ENCODE measurements around the gene GNG13.

Gene GNG13

DNA sequence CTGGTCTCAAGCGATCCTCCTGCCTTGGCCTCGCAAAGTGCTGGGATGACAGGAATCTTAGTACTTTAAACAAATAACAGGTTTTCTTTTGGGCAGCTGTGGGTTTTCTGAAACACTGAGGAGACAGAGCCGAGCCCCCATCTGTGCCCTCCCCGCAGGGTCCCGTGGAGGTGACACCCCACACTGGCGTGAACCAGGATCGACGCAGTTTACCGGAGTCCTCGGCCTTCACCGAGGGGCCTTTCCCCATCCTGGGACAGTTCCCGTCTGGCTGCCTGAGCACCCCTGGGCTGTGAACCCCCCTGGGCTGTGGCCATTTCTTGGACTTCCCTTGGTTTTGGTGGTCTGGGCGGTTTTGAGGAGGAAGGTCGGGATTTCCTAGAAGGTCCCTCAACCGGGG is 15.3 kb upstream of the GNG13 start:
- in situ Hi-C loops (cut with MboI; ENCODE audit: low sequenced_read_pairs): no loop called here

DNA sequence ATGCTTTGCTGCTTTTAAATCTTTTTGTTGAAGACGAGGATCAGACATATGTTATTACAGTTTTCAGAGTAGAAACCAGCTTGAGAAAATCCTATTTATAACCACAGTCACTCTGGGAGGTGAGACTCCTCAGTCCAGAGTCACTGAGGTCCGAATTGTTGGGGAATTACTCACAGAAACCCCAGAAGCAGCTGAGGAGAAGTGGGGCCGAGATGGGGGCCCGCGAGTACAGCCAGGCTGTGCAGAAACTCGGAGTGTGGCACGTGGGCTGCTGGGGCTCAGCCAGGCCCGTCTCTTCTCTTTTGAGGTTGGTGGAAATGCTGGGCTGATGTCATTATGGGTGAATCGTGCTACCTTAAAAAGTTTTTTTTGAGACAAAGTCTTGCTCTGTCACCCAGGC is 14.4 kb upstream of the GNG13 start:
- in situ Hi-C loops (cut with MboI; ENCODE audit: low sequenced_read_pairs): no loop called here

DNA sequence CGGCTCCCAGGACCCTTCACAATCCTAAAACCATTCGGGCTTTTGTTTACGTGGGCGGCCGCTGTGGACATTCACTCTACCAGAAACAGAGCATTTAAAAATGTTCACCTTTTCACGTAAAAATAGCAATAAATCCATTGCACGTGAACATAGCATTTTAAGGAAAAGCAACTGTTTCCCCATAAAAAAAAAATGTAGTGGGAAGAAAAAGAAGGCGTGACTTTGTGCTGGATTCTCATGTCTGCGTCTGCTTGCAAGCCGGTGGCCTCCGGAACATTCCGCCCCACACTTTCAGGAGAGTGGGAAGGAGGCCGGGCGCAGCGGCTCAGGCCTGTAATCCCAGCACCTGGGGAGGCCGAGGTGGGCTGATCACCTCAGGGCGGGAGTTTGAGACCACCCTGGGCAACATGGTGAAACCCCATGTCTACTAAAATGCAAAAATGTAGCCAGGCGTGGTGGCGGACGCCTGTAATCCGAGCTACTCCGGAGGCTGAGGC is 13.4 kb upstream of the GNG13 start:
- in situ Hi-C loops (cut with MboI; ENCODE audit: low sequenced_read_pairs): no loop called here

DNA sequence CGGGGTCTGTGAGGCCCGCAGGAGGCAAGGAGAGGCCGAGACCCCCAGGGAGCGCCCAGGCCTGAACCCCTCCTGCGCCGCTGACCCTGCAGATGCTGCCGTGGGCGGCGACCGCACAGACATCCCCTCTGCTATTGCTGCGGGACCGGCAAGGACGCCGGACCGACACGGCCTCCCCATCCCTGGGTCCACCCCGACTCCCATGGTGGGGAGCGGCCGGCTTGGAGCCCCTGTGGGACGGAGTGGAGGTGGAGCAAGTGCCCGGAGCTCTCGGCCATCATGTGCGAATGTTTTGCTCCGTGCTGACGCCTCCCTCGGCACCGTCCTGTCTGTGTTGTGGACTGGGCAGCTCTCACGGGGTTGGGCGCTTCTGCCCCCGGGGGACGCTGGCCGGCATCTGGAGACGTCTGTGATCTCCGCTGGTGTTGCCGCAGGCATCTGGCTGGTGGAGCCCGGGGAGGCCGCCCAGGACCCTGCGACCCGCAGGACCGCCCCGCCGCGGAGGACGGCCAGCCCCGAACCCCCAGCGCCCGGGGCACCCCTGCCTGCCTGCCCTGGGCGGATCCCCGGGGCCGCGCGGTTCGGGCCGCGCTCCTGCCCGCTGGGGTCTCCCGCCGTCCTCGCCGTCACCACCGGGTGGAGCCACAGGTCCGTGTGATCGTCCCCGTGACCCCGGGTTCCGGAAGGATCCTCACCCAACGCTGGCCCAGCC is 12.8 kb upstream of the GNG13 start:
- in situ Hi-C loops (cut with MboI; ENCODE audit: low sequenced_read_pairs): no loop called here

DNA sequence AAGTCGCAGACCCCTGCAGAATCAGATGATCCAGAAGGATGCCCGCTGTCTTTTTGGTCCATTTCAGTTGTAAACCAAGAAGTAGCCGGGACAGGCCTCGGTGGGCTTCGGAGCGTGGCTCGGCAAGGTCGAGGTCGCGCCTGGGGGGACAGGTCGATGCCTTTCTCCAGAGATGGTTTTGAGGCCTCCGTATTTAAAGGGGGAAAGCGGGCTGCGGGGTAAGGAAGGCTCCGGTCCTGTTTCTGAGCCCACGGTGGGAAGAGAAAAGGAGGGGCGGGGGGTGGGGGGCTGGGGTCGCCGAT is 7.5 kb upstream of the GNG13 start:
- in situ Hi-C loops (cut with MboI; ENCODE audit: low sequenced_read_pairs): no loop called here

DNA sequence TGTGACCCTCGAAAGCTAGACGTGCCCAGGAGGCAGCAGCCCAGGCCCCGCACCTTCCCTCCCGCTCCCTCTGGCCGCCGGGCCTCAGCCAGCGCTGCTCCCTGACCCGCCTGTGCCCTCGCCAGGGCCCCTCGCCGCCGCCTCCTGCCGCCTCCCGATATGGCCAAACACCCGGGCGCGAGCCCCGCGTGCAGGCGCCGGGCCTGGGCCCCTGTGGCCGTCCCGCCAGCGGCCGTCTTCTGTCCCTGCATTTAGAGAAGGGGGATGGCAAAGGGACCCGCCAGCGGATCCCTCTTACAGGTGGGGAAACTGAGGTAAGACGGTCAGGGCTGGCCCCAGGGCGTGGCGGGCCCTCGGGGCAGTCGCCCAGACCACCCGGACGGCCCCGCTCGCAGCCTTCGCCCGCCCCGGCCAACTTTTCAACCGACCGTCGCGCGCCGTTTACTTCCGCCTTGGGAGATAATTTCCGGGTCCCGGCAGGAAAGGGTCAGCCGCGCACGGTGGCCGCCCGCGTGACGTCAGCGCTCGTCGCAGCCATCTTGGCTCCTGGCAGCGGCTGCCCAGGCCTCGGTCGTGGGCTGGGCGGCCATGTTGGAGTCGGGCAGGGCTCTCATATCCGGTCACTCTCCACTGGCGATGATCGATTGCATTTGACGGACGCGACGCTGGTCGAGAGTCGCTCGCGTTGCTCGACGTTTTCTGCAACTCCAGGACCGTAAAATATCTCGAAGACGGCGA is 7.0 kb upstream of the GNG13 start:
- in situ Hi-C loops (cut with MboI; ENCODE audit: low sequenced_read_pairs): no loop called here

DNA sequence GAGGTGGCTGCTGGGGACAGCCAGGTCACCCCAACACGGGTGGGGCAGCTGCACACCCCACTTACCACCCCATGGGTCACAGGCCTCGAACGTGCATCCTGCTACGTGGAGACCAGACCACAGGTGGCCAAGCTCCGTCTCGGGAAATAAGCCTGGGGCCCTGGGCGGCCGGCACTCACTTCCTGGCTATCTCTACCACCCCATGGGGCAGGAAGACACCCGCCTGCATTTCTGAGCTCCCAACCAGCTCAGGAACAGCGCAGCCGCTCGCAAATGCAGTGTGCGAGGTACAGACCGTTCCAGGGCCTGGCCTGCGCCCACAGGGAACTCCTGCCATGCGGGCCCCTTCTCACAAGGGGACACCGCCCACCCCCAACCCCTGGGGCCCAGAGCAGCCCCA is 4.9 kb upstream of the GNG13 start:
- in situ Hi-C loops (cut with MboI; ENCODE audit: low sequenced_read_pairs): no loop called here

DNA sequence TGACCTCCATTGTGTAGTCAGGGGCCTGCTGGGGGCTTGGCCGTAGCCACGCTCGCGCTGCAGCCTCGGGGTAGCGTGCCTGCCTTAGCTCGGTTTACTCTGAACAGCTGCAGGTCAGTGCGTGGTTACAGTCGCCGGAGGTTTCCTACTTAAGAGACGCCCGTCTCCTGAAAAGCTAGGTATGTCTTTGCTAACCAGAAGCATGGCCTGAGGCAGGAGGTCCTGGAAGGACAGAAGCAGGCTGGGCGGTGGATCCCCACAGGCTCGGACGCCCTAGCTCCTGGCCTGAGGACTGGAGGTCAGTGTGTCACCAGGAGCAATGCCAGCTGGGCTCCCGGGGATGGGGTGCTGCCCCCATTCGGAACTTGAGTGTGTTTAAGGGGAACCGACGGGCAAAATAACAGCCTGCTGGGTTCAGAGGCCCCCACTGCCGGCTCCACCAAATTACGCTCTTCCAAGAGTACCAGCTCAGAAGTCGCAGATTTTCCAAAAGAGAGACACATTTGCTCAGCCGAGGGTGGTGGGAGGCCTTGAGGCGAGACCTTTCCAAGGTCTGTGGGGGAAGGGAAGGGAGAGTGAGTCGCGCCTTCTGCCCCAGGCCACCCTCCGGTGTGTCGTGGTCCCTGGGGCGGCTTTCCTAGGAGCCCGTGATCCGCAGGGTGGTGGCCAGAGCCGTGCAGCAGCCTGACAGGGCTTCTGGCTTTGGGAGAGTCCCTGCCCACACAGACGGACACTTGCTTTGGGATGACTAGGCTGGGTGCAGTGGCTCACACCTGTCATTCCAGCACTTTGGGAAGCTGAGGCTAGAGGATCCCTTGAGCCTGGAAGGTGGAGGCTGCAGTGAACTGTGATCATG is 3.9 kb upstream of the GNG13 start:
- in situ Hi-C loops (cut with MboI; ENCODE audit: low sequenced_read_pairs): no loop called here

DNA sequence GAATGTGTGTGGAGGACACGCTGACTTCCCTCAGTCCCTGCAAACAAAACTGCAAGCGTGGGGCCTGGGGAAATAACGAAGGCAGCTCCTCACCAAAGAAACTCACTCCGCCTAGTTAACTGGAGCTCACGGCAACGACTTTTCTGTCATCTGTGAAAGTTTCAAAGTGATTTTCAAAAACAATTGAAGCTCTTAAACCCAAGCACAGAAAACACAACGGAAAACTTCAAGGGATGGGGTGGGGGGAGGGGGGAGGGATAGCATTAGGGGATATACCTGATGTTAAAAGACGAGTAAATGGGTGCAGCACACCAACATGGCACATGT is 3.2 kb upstream of the GNG13 start:
- in situ Hi-C loops (cut with MboI; ENCODE audit: low sequenced_read_pairs): no loop called here

DNA sequence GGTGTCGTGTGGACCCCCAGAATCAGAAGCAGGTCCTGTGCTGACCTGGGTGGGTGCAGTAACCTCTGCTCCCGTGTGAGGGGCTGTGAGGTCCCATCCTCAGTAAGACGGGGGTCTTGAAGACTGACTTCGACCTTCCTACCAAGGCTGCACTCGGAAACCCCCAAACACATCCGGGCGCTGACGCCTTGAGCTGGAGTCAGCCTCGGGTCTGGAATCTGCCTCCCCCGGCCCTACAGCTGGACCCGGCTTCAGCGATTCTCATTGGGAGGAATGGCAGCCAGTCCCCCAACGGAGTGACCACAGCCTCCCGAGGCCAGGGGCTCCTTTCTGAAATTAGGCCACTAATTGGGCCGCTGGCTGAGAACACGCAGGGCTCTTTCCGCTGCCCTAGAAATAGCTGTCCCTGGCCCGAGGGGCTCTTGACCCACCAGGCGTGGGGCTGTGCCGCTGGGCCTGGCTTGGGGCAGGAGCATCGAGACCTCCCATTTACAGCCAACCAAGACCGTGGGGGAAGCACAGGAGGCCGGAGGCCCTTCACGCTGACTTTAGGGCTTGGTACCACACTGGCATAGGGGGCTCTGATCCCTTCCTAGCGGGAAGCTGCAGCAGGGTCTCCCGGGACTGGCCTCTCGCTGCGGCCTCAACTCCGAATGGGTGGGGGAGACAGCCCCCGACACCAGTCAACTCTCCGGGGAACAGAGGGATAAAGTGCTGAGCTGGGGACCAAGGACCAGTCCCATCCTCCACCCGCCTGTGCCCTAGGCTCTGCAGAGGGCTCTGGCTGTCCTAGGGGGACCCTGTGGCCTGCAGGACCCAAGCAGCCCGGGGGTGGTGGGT is 2.6 kb upstream of the GNG13 start:
- in situ Hi-C loops (cut with MboI; ENCODE audit: low sequenced_read_pairs): no loop called here

DNA sequence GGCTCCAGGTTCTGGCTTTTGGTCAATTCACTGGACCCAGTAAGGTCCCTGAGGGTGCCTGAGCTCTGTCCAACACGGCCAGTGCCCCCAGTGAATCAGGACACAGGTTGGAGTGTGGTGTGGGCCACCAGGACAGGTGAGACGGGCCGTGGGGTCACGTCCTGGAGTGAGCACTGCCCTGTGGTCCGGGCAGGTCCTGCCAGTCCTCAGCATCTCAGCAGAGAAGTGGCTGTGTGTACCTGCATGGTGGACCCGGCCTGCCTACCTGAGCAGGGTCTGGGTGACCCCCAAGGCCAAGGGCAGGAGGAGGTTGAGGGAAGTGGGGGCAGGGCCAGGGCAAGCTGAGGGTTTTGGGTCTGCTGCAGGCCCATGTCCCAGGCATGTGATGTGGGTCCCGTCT is 1.9 kb upstream of the GNG13 start:
- in situ Hi-C loops (cut with MboI; ENCODE audit: low sequenced_read_pairs): no loop called here

DNA sequence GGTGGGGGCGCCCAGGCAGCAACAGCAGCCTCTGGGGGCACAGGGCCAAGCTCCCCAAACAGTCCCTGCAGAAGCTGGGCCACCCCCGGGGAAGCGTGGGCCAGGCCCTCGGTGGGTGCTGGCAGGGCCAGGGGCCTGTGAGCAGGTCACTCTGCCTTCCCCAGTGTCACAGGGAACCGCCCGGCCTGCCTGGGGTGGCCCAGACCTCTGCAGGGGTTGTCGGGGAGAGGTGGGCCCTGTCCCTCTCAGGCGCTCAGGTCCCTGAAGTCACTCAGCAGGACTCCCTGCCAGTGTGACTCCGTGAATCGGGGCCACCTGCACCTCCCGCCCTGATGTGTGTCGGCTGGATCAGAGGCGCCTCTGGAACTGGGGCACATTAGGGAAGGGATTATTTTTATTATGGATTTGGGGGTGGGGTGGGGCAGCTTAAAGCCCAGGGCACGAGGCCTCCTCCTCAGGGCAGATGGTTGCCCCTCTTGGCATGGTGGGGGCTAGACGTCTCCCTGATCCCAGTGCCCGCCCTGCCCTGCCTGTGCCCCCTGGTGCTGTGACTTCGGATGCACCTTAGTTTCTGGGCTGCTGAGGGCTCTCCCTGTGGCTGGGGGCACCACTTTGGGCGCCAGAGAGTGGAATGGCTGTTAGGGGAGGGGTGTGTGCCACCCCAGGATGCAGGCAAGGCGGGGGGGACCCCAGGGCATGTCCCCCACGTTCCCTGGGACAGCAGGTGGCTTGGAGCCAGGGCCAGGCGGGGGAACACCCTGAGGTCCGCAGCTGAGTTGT is 1.2 kb upstream of the GNG13 start:
- in situ Hi-C loops (cut with MboI; ENCODE audit: low sequenced_read_pairs): no loop called here

DNA sequence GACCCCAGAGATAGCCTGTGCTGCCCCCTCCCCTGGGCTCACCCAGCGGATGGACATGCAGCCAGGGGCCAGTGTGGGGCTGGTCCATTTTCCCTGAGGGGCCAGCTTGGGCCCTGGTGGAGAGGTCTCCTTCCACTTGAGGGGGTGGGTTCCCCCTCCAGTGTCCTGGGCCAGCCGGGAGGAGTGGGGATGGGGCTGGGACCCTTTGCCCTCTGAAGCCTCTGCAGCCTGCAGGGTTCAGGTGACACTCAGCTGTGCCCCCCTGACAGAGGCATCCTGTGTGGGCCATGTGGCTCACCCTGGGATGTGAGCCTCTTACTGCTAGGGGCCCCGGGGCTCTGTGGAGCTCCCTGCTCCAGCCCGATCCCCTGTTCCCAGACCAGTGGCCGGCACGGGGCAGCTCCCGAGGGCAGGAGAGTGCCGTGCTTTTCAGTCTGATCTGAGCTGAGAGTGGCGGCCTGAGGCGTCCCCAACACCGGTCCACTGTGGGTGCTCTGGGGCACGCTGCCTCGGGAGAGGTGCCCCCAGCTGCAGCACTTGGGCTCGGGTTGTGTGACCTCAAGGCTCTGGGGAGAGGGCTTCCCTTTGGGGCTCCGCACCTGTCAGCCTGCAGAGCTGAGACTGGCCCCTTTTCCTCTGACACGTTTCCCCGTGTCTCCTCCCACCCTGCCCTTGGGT is 439 bp upstream of the GNG13 start:
- in situ Hi-C loops (cut with MboI; ENCODE audit: low sequenced_read_pairs): no loop called here

DNA sequence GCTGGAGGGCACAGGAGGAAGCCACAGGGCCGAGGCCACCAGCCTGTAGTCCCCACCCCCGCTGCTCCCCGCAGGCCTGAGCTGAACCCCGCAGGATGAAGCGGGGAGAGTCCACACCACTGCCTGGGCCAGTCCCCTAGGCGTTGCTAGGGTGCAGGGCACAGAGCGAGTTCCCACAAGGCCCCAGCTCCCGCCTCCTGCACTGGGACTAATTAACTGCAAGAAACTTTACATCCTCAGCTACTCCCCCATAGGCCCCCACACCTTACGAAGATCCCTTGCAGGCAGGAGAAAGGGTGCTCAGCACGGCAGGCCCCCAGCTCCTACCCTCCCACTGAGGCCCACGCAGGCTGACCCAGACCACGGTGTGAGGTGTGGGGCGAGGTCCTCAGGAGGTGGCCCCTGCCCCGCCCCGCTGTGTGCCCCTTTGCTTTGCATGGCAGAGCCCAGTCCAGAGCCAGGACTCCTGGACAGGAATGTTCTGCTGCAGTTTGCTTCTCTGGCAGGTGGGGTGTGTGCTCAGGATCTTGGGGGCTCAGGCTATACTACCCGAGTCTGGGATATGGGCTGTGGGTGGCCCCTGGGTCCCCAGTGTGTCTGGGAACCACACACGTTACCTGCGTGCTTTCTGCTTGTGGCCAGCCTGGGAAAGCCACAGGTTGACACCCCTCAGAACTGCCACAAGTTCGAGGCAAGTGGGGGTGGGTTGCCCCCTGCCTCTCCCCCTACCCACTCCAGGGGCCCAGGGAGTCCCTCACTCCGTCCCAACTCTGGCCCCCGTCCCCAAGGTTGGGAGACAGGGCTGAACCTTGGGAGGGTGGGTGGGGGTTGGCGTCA is 1.2 kb downstream of the GNG13 start:
- in situ Hi-C loops (cut with MboI; ENCODE audit: low sequenced_read_pairs): no loop called here

DNA sequence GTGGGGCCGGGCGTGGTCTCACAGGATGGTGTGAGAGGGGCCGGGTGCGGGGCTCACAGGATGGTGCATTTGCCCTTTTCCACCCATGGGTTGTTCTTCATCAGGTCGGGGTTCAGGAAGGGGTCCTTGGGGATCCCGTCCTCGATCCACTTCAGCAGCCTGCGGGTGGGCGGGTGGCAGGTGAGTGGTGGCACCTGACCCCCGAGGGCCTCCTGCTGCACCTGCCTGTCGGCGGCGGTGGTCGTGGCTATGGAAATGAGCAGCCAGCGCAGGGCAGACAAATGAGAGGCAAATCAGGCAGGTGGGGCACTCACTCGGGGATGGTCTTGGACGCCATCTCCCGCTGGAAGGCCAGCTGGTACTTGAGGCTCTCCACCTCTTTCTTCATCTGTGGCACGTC is 1.9 kb downstream of the GNG13 start:
- in situ Hi-C loops (cut with MboI; ENCODE audit: low sequenced_read_pairs): no loop called here

DNA sequence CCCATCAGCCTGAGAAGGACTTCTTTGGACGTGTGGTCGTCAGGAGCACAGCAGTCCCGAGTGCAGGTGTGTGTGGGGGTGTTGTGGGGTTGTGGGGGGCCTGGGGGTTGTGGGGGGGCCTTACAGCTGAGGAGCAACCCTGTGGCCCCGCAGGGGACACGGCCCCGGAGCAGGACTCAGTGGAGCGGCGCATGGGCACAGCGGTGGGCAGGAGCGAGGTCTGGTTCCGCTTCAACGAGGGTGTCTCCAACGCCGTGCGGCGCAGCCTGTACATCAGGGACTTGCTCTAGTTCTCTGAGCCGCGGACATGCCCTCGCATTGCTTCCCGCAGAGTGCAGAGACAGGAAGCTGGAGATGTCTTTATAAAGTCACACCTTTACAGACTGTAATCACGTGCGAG is 2.8 kb downstream of the GNG13 start:
- in situ Hi-C loops (cut with MboI; ENCODE audit: low sequenced_read_pairs): no loop called here

DNA sequence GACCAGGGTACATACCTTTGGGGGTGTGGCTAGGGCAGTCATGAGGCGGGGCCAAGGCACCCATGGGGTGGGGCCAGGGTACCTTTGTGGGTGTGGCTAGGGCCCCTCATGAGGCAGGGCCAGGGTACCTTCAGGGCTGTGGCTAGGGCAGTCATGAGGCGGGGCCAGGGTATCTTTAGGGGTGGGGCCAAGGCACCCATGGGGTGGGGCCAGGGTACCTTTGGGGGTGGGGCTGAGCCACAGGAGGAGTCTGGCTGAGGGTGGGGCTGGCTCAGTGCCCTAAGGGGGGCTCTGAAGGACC is 3.5 kb downstream of the GNG13 start:
- in situ Hi-C loops (cut with MboI; ENCODE audit: low sequenced_read_pairs): no loop called here

DNA sequence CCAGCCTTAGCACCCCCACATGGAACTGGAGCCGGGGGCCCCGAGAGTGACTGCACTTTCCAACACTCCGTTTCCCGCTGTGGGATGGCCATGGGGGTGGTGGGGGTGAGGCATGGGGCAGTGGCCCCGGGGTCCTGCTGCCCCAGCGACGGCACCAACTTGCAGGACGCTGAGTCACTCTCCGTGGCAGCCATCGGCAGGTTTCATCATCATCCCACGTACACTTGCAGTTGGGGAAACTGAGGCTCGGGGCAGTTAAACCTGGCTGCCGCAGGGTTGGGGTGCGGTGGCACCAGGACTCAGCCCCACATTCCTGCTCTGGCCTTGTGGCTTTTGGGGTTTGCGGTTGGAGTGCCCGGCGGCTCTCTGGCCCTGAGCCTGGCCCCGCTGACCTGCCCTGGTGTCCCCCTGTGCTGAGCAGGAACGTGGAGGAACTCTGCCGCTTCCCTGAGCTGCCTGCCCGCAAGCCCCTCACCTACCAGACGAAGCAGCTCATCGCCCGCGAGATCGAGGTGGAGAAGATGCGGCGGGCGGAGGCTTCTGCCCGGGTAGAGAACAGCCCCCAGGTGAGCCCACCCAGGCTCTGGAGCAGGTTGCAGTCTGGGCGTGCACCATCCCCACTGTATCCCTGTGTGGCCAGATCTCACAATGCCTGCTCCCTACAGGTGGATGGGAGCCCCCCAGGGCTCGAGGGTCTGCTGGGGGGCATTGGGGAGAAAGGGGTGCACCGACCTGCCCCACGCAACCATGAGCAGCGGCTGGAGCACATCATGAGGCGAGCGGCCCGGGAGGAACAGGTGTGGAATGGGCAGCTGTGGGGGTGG is 4.0 kb downstream of the GNG13 start:
- in situ Hi-C loops (cut with MboI; ENCODE audit: low sequenced_read_pairs): no loop called here

Data from hTERT RPE-1 (cell line).